Activated naive CD8-positive, alpha-beta T cell treated with anti-CD3 and anti-CD28 coated beads, Interleukin-2, amount 50 U/mL, for 24 hours (primary cell): ENCODE measurements around the gene GTPBP4.
"Not testable (repeated sequence)": the region's sequence is repeated elsewhere in the genome, so short reads cannot be mapped to it uniquely, and the experiment has no call there.

Experiments
- ATAC-seq: fragments of 150-1000 bp; cut with Tn5 transposase; one replicate; pipeline ENCODE4 v1.10.0; 2021
- DNase-seq: peaks from one replicate; pipeline ENCODE4 v3.0.0; 2021
- H3K27ac Mint-ChIP-seq: one replicate; pipeline ENCODE4 v1.8.0; 2021; ENCODE audit warnings: mild to moderate bottlenecking, mixed read lengths
- H3K27me3 Mint-ChIP-seq: one replicate; pipeline ENCODE4 v1.8.0; 2021; ENCODE audit warnings: mixed read lengths
- H3K36me3 Mint-ChIP-seq: one replicate; pipeline ENCODE4 v1.8.0; 2021; ENCODE audit warnings: low read depth, mixed read lengths
- H3K4me1 Mint-ChIP-seq: one replicate; pipeline ENCODE4 v1.8.0; 2021; ENCODE audit warnings: mixed read lengths
- H3K4me3 Mint-ChIP-seq: one replicate; pipeline ENCODE4 v1.8.0; 2021; ENCODE audit warnings: mild to moderate bottlenecking, moderate library complexity, mixed read lengths
- H3K9me3 Mint-ChIP-seq: one replicate; pipeline ENCODE4 v1.8.0; 2021; ENCODE audit warnings: mixed read lengths

The GTPBP4 gene

GRCh38 chr10:1058017-1058416 is 69.8 kb downstream of the GTPBP4 start:
- no peaks in the 10 kb centered on the region for H3K27me3 Mint-ChIP-seq
- peaks cover 15% of the 10 kb centered on the region for H3K36me3 Mint-ChIP-seq
- peak overlapping the region; percentile 91 for H3K4me3 Mint-ChIP-seq
- ATAC-seq = no peak
- H3K4me1 Mint-ChIP-seq = peaks cover 85% of the 10 kb centered on the region
- peak overlapping the region; percentile 86 for H3K27ac Mint-ChIP-seq
- H3K9me3 Mint-ChIP-seq = no peaks in the 10 kb centered on the region
- DNase-seq = no peak

GRCh38 chr10:1059902-1060301 is 71.7 kb downstream of the GTPBP4 start:
- no peaks in the 10 kb centered on the region for H3K27me3 Mint-ChIP-seq
- DNase-seq (no peak), ATAC-seq (no peak)
- H3K36me3 Mint-ChIP-seq = peaks cover 17% of the 10 kb centered on the region
- H3K9me3 Mint-ChIP-seq = no peaks in the 10 kb centered on the region
- peak overlapping the region; percentile 77 for H3K27ac Mint-ChIP-seq
- H3K4me1 Mint-ChIP-seq = peaks cover 85% of the 10 kb centered on the region
- no peak overlapping the region for H3K4me3 Mint-ChIP-seq

GRCh38 chr10:1061930-1062774 is 73.9 kb downstream of the GTPBP4 start:
- peak overlapping the region; percentile 77 for H3K27ac Mint-ChIP-seq

GRCh38 chr10:1063232-1063865 is 75.1 kb downstream of the GTPBP4 start:
- H3K27me3 Mint-ChIP-seq = no peaks in the 10 kb centered on the region
- peaks cover 81% of the 10 kb centered on the region for H3K4me1 Mint-ChIP-seq
- ATAC-seq (peak; percentile 81), DNase-seq (peak; percentile 33)
- peak overlapping the region; percentile 77 for H3K27ac Mint-ChIP-seq
- peak overlapping the region; percentile 55 for H3K4me3 Mint-ChIP-seq
- H3K36me3 Mint-ChIP-seq = peaks cover 14% of the 10 kb centered on the region
- H3K9me3 Mint-ChIP-seq = no peaks in the 10 kb centered on the region

More at GRCh38 chr10:1061930-1062774, 73.9 kb downstream of the GTPBP4 start:
- H3K4me1 Mint-ChIP-seq = peaks cover 82% of the 10 kb centered on the region
- ATAC-seq (no peak), DNase-seq (no peak)
- H3K36me3 Mint-ChIP-seq = peaks cover 17% of the 10 kb centered on the region
- no peaks in the 10 kb centered on the region for H3K27me3 Mint-ChIP-seq
- peak overlapping the region; percentile 55 for H3K4me3 Mint-ChIP-seq
- no peaks in the 10 kb centered on the region for H3K9me3 Mint-ChIP-seq

GRCh38 chr10:1064964-1065247 is 76.7 kb downstream of the GTPBP4 start:
- H3K27ac Mint-ChIP-seq = peak overlapping the region; percentile 39
- no peak overlapping the region for H3K4me3 Mint-ChIP-seq
- DNase-seq (no peak), ATAC-seq (no peak)
- H3K4me1 Mint-ChIP-seq = peaks cover 81% of the 10 kb centered on the region
- H3K27me3 Mint-ChIP-seq = no peaks in the 10 kb centered on the region
- H3K9me3 Mint-ChIP-seq = no peaks in the 10 kb centered on the region
- H3K36me3 Mint-ChIP-seq = peaks cover 14% of the 10 kb centered on the region

- not testable (repeated sequence) for H3K4me3 Mint-ChIP-seq, ATAC-seq, H3K27me3 Mint-ChIP-seq, H3K9me3 Mint-ChIP-seq, H3K27ac Mint-ChIP-seq, DNase-seq
- Mint-ChIP-seq H3K4me1 (peaks cover 67% of the 10 kb centered on the region), H3K36me3 (peaks cover 12% of the 10 kb centered on the region)
Observed at GRCh38 chr10:1066734-1067133, 78.5 kb downstream of the GTPBP4 start.

GRCh38 chr10:1068380-1069361 is 80.4 kb downstream of the GTPBP4 start:
- DNase-seq = no peak
- ATAC-seq = peak; percentile 34
- H3K27me3 Mint-ChIP-seq = no peaks in the 10 kb centered on the region
- peaks cover 48% of the 10 kb centered on the region for H3K4me1 Mint-ChIP-seq
- H3K36me3 Mint-ChIP-seq = peaks cover 11% of the 10 kb centered on the region
- no peaks in the 10 kb centered on the region for H3K9me3 Mint-ChIP-seq
- H3K4me3 Mint-ChIP-seq = no peak overlapping the region
- H3K27ac Mint-ChIP-seq = peak overlapping the region; percentile 6
